HG03558 (cell line): Measurements from ENCODE around the gene GABRR2.
"Not testable (repeated sequence)": the region's sequence is repeated elsewhere in the genome, so short reads cannot be mapped to it uniquely, and the experiment has no call there.

ENCODE experiments used
- ATAC-seq: cut with Tn5 transposase; IDR thresholded peaks from one replicate; pipeline ENCODE4 v1.9.1; 2021; ENCODE audit warnings: moderate number of reproducible peaks; ENCODE audit not compliant: unreplicated experiment; ENCODE audit errors: extremely low read depth

GABRR2 gene

DNA sequence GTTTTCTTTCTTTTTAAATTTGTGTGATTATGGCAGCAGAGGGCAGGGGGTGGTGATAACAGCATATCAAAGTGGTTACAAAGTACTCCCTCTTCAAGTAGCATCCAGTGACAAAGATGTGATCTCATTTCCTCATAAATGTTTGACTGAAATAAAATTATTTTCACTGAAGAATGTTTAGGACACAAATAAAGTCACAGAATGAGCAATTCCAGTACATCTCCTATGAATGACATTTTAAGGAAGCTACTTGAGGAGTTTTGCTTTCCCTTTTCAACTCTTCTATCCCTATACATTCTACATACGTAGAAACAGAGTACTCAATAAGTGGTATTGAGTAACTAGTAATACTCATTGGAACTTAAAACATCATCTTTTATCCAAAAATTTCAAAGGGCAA, 13.9 kb upstream of the GABRR2 start:
- no peak for ATAC-seq

DNA sequence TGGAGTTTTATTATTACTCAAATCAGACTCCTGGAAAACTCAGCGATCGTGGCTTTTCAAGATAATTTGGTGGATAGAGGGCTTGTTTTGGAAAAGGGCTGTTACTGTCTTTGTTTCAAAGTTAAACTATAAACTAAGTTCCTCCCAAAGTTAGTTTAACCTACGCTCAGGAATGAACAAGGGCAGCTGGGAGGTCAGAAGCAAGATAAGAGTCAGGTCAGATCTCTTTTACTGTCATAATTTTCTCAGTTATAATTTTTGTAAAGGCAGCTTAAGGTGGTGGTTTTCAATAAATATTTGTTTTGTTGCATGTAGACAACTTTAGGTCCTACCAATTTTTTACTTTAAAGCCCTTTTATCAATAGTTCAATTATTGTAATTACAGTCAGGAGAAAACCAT, 9.2 kb upstream of the GABRR2 start:
- no peak for ATAC-seq

DNA sequence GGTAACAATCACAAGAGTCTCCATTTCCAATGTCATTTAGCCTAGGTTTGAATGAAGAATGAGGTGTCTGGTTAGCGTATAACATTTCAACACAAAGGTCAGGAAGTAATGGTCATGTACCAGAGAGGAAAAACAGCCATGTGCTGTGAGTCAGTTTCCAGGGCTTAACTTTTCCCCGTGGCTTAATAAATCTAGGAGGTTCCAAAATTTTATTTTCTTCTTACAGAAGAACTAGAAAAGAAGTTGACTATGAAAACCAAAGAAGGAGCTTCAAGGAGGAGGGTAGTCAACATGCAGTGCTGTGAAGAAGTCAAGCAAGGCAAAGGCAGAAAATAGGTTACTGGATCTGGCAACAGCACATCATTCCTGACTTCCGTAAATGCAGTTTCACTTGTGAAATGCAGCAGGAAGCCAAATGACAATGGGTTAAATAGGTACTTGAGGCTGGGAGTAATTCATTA, 8.4 kb upstream of the GABRR2 start:
- ATAC-seq: no peak

DNA sequence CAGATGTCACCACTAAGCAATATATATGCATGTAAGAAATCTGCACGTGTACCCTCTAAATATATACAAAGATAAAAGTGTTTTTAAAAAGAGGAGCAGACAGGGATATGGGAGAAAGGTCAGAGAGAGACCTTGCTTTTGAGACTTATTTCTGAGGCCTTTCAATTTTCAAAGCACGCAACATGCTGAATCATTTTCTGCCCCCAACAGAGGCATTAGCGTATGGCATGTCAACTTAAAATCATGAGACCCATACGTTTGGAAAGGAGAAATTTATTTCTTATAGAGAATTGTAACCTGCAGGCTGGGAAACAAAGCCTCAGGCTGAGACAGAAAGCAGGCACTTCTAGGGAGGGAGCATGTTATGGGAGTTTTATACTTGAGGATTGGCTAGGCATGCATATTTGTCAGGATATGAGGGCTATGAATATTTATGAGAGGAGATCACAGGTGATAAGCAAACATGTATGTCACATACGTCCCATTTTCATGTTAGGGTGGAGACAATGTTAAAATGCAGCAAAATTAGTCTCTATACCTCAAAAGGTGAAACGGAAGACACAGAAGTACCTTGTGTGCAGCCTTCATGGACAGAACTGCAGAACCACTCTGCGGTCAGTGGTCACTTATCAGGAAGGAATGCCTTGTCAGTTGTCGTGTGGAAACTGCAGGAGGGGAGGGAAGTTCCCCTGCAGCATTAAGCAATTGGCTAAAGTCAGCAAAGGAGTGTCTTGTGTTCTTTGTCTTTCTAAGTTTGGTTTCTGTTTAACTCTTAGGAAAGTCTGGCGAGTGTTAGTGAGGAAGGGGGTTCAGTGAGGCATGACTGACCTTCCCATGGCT, 6.3 kb upstream of the GABRR2 start:
- ATAC-seq: no peak

DNA sequence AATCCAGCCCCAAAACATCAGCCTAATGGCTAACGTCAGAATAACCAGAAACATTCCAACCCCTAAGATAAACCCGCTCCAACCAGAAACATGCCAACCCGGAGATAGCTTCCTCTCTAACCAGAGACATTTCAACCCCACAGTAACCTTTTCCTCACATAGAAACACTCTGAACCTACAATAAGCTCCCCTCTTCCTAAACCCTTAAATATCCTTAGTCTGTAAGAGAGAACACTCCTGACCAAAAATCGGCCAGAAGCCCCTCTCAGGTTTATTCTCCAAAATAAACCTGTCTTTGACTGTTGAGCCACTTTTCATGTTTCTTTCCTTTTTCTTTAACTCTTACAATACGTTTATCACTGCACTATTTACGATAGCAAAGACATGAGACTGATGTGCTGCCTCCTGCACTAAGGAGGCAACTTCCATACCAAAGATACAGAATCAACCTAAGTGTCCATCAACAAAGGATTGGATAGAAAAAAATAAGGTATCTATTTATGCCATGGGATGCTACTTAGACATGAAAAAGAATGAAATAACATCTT, 5.0 kb upstream of the GABRR2 start:
- ATAC-seq: no peak

- no peak for ATAC-seq
These were observed 2.0 kb upstream of the GABRR2 start for GRCh38 chr6:89317067-89317466.

DNA sequence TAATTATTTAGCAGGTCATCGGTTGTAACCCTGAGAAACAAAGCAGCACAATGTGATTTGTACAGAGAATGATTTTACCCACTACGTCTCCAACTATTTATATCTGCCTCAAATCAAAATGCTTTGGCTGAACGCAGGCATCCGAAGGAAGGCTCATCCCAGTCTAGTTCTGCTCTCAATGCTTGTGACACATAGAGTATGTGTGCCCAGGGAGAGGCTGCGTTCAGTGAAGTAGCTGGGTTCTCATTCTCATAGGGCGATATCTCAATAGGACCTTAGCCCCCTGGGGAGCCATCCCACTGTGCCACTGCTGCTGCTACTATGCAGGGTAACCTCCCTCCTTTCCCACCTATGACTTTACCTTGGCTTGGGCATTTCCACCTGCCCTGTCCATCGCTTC, 407 bp downstream of the GABRR2 start:
- no peak for ATAC-seq

- no peak for ATAC-seq
These were observed 2.1 kb downstream of the GABRR2 start for GRCh38 chr6:89313006-89313405.

DNA sequence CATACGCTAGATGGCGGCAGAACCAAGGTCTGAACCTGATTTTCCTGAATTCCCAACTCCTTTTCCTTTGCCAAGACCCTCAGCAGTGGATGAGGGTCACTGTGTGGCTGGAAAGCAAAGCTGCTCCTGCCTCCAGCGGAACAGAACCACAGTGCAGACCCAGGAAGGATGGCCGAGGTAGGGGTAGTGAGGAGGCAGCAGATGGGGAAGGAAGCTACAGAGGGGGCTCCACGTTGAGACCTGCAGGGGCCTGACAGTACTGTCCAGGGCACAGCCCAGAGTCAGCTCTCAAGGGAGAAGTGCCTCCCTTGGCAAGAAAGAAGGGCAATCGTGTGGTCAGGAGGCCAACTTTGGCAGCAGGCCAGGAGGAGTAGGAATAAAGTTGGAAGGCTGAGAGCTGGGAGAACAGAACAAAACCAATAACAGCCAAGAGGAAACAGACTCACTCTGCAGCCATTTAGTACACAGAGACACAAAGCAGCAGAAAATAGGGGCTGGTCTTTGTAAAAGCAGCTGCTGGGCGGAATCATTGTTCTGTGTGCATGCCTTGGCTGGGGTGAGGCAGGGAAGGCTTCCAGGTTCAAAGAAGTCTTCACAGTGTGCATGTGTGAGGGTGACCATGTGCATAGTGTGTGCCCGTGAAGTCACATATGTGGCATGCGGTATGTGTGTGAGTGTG, 3.1 kb downstream of the GABRR2 start:
- ATAC-seq: no peak

GRCh38 chr6:89311530-89311852, 3.6 kb downstream of the GABRR2 start:
- no peak for ATAC-seq

DNA sequence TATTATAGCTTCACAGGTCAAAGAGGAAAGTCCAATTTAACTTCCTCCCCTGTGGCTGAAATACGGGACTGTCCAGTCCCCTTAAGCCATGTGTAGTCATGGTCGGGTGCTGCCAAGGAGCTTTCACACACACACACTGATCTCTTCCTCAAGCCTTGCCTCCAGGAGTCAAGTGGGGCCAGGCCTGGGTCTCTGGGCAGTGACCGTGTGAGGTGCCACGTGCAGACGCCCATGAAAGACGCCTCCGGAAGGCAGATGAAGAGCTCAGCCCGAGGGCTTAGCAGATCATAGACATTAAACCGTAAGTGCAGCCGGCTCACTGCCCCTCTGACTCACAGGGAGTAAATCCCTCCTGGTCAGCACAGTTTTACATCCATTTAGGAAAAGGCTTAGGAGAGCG, 4.2 kb downstream of the GABRR2 start:
- no peak for ATAC-seq

- ATAC-seq: no peak
These were observed 6.3 kb downstream of the GABRR2 start for GRCh38 chr6:89308525-89309395.

GRCh38 chr6:89304517-89304916, 10.6 kb downstream of the GABRR2 start:
- not testable (repeated sequence) for ATAC-seq

- ATAC-seq: no peak
These were observed 12.2 kb downstream of the GABRR2 start for GRCh38 chr6:89302936-89303335.

DNA sequence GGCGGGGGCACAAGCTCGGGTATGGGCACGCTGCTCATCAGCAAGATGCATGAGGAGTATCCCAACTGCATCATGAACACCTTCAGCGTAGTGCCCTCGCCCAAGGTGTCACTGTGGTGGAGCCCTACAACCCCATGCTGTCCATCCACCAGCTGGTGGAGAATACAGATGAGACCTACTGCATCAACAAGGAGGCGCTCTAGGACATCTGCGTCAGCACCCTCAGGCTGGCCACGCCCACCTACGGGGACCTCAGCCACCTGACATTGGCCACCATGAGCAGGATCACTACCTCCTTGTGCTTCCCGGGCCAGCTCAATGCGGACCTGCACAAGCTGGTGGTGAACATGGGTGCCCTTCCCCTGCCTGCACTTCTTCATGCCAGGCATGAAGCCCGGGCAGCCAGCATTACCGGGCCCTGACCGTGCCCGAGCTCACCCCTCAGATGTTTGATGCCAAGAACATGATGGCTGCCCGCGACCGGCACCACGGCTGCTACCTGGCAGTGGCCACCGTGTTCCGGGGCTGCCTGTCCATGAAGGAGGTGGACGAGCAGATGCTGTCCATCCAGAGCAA, 12.8 kb downstream of the GABRR2 start:
- no peak for ATAC-seq

DNA sequence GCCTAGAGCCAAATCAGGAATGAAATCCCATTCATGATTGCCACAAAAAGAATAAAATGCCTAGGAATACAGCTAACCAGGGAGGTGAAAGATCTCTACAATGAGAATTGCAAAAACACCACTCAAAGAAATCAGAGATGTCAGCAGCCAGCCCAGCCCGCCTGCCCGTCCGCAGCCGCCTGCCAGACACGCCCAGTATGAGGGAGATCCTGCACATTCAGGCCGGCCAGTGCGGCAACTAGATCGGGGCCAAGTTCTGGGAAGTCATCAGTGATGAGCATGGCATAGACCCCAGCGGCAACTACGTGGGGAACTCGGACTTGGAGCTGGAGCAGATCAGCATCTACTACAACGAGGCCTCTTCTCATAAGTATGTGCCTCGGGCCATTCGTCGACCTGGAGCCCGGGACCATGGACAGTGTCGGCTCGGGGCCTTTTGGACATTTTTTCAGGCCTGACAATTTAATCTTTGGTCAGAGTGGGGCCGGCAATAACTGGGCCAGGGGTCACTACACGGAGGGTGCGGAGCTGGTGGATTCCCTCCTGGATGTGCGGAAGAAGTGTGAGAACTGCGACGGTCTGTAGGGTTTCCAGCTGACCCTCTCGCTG, 13.4 kb downstream of the GABRR2 start:
- no peak for ATAC-seq

GRCh38 chr6:89299466-89299850, 15.6 kb downstream of the GABRR2 start:
- no peak for ATAC-seq

DNA sequence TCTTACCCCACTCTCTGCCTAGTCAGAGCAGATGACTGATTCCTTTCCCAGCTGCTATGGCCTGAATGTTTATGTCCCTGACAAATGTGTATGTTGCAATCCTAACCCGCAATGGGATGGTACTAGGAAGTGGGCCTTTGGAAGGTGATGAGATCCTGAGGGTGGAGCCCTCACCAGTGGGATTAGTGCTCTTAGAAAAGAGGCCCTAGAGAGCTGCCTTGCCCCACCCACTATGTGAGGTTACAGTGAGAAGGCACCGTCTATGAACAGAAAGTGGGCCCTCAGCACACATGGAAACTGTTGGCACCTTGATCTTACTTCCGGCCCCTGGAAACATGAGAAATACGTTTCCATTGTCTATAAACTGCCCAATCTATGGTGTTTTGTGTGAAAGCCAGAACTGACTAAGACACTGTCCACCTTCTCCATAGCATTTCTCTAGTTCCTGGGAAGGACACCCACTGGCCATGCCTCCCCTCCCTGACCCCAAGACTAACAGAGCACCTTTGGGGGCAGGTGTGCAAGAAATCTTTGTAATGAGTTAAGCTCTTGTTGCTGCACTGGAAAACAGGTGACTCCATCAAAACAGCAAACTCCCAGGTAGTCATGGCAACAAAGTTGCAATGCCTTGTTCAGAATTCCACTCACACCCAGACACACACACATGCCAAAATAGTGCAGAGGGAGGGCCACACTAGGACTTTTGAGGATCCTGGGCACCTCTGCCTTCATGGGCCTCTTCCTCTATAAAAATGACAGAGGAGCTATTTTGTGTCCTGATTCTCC, 16.2 kb downstream of the GABRR2 start:
- ATAC-seq: no peak

DNA sequence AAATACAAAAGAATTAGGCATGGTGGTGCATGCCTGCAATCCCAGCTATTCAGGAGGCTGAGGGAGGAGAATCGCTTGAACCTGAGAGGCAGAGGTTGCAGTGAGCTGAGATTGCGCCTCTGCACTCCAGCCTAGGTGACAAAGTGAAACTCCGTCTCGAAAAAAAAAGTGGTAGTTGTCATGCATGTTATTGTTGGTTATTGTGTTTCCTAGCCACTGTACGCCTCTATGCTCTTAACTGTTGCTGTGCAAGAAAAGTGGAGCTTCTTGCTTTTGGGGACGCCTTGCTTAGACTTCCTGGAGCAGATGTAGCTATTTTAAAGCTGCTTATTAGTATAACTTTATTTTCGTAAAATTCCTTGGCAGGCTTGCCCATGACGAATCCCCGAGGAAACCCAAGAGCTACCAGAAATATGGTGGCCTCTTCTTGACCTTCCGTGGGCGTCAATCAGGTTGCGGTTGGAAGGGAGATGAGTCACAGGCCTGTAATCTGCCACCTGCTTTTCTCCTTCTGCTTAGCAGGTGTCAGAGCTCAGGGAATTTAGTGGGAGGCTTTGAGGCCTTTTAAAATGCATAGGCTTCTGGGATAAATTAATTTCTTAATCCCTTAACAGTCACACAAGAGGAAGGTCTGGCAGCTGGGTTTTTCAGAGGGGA, 17.3 kb downstream of the GABRR2 start:
- peak; percentile 93 for ATAC-seq
